Activated gamma-delta T cell treated with Interleukin-2 at 50 U/mL for 16 hours (primary cell): ENCODE results near the gene CELA1.
"Not testable (repeated sequence)": the region's sequence is repeated elsewhere in the genome, so short reads cannot be mapped to it uniquely, and the experiment has no call there.

Experiments used
- DNase-seq: peaks from one replicate; pipeline ENCODE4 v3.0.0-alpha.2; 2020

The CELA1 gene

DNA sequence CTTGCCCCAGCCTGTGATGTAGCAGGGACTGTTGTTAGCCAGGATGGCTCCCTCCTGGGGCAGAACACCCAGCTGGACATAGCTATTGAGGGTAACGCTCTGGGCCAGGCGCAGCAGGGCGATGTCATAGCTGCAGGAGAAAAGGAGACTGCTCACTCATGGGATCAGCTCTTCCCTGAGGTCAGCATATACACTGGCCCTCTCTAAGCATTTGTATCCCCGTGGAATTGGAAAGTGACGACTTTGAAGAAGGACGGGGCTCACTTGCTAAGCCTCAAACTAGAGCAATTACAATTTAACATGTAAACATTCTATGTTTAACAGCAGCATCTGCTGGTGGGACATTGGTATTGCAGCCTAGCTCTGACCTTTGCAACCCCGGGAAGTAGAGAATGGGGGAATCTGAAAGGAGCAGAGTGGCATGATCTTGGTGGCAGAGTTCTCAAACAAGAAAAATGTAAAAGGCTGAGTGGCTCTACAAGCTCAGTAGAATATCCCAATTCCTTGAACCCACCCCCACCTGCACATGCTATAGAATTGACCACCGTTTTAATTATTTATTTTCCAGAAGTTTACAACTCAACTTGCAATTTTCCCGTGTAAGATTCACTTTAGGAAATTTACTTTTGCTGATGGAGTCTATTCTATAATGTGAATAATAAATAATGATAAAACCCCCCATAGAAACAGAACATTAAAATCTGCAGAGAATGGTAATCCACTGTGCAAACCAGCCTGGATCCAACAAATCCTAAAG is 5.0 kb downstream of the CELA1 start:
- peak; percentile 73 for DNase-seq

DNA sequence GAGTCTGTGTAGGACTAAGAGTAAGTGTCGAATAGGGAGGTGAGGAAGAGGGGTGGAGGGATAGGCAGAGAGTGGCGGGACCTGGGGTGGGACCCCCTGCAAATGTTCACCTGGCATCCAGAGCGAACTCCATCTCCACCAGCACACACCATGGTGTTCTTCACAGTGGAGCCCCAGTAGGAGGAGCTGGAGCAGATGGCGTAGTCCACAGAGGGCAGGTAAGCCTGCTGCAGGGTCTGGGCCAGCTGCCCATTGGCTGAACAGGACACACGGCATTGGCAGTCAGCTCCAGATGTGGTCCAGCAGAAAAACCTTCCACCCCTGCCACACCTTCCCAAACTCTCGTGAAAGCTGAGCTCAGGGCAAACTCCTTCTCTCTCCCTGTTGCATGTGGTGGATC is 6.7 kb downstream of the CELA1 start:
- DNase-seq = no peak

DNA sequence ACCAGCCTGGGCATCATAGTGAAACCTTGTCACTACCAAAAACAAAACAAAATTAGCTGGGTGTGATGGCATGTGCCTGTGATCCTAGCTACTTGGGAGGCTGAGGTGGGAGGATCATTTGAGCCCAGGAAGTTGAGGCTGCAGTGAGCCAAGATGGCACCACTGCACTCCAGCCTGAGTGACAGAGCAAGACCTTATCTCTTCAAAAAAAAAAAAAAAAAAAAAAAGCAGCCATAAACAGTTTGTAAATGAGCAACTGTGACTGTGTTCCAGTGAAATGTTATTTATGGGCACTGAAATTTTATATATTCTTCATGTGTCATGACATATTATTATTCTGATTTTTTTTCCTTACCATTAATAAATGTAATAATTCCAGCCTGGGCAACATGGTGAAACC is 9.1 kb downstream of the CELA1 start:
- DNase-seq = not testable (repeated sequence)

DNA sequence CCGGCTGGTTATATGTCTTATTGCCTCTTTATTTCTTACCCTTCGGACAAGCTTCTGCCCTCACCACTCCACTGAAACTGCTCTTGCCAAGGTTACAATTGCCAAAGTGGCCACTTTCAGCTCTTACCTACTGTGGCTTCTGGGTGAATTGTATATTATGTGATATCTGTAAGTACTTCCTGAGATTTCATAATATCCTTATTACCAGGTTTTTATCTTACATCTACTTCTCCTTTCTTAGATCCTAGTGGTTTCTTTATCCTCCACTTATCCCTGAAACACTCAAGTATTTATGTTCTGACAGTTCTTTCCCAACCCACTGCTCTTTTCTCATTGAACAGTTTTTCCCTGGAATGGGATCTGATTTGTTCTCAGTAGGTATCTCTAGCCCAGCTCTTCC is 10.5 kb downstream of the CELA1 start:
- no peak for DNase-seq

DNA sequence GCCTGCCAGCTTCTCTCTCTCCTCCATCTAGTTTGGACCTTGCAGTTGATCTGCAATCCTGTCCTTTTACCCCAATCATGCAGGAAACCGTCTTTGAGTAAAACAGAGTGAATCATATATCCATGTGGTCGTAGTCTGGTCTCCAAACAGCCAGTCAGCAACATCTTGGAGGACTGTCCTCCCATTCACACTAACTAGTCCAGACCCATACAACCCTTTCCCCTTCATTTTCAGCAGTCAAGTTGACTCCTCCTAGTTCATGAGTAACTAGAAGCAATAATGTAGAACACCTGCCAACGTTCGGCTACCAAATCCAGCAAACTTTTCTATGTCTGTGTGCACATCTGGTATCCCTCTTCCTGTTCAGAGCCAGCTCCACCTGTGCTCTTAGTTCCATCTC is 11.7 kb downstream of the CELA1 start:
- no peak for DNase-seq

DNA sequence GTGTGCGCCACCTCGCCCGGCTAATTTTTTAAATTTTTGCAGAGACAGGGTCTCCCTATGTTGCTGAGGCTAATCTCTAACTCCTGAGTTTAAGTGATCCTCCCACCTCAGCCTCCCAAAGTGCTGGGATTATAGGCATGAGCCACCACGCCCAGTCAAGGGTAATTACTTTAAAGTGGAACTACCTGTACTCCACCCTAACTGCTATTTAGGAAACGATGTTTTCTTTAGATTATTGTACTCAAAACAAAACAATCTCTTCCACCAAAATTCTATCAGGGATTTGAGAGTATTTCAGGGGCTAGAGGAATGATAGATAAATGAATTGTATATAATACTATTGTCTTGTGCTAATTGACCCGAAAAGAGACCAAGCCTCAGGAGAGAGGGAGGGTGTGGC is 12.9 kb downstream of the CELA1 start:
- no peak for DNase-seq

DNA sequence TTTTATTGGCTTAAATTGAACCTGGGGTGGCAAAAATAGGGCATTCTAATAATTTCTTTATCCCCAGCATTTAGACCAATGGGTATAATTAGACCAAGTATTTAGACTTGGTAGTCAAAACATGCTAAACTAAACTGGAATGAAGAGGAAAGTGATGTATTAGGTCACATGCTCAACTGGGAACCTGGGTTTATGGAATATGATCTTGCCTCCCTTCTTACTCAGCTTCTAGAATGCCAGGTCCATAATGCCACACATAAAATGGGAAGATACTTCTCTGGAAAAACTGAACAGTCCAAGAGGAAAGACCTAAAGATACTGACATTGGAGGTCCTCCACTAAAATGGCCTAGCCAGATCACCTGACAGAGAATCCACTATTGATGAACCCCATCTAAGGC is 16.3 kb downstream of the CELA1 start:
- DNase-seq = no peak

DNA sequence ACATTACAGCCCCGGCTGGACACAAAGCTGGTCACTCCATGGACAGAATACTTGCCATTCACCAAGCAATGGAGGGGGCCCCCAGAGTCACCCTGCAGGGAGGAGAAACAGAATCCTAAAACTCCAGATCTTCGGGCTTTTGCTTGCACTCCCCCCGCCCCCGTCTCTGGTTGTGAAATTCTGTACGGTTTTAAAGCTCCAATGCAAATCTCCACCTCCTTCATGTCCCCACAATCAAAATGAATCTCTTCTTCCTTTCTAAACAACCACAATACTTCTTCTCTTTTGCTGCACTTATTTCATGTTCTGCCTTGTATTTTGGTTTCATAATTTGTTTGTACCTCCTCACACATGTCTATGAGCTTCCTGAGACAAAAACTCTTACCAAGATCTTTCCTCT is 16.7 kb downstream of the CELA1 start:
- no peak for DNase-seq

DNA sequence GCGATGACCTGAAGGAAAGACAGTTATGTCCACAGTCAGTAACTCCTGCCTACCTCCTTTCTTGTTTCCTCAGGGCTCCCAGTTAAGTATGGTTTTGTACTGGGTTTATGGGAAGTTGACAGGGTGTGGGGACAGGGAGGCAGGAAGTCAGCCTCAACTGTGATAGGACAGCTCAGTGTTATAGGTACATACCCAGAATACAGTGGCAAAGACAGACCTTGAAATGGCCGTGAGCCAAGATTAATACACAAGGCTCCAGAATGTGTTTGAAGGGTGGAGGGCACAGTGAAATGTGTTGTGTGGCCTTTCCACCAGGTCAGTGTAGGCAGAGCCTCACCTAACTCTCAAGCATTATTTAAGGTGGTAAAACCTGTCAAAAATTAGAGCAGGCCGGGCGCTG is 17.9 kb downstream of the CELA1 start:
- DNase-seq = no peak

DNA sequence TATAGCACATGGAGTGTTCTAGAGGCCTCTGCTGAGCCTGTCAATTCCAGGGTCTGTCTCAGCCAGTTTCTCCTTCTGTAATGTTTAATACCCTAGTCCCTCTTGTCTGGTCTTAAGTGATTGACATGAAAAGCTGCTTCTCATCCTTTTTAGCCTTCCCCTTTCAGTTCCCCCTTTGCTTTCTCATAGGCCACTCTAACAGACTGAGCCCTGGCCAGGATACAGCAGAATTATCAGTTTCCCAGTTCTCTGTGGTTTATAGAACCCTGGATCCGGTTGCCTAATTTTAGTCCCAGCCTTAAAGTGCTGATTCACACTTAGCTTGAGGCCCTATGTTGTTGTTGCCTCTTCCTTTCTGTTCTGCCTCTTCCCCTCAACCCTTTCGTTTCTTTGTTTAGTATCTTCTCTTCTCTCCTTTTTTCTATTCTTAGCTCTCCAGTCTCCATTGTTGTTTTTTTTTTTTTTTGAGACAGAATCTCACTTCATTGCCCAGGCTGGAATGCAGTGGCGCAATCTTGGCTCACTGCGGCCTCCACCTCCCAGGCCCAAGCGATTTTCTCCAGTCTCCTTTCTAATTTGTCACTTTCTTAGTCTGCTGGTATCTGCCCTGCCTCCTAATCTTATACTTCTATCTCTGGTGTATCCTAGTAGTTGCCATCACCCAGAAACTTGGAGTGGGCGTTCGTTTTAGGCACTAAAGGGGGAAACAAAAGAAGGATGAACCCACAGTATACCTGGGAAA is 19.6 kb downstream of the CELA1 start:
- DNase-seq = no peak

DNA sequence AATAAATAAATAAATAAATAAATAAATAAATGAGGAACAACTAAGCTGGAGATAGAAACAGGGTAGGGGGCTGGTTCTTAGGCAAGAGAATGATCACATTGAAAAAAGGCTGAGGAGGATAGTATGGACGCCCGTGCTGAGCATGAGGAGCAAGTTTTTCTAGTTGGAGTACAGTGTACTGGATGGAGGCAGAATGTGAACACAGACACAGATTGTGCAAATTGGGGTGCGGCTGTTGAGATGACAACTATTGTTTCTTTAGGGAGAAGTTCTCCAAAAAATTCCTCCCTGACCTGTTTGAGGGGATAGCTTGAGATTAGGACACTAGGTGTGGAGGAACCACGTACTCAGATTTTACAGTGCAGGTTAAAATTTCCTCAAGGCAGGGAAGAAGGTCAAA is 21.5 kb downstream of the CELA1 start:
- DNase-seq = no peak

DNA sequence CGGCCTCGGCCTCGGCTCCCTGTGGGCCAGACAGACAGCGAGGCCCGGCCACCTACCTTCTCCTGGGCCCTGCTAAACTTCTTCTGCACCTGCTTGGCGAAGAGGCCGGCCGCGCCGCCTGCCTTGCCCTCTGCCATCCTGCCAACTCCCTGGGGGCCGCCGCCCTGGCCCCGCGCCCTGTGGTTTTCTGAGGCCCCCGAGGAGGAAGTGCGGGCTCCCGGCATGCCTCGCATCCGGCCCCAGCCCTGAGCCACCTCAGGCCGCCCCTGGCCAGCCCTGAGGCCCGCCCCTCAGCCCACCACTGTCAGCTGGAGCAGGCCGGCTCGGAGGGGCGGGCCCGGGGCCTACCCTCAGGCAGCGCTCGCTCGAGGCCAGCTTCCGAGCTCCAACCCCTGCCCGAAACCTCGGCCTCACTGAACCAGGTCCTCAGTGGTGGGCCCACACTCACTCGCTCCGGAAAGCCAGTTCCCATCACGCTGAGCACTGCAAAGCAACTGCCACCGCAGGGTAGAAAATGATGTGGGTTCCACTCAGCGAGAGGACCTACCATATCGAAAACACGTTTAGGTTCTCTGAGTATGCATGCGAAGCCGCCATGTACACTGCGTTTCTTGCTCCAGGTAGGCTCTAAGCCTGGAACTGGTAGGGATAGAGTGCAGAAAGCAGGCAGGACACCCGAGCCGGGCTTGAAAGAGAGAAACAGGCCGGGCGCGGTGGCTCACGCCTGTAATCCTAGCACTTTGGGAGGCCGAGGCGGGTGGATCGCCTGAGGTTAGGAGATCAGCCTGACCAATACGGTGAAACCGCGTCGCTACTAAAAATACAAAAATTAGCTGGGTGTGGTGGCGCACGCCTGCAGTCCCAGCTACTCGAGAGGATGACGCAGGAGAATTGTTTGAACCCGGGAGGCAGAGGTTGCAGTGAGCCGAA is 22.2 kb downstream of the CELA1 start, which contains the start of gene BIN2:
Gene BIN2 (minus strand): TSS at position 209 of the 930 bp plus-strand sequence. CDS start 72 bp downstream, at position 137.
- DNase-seq = peak; percentile 82

DNA sequence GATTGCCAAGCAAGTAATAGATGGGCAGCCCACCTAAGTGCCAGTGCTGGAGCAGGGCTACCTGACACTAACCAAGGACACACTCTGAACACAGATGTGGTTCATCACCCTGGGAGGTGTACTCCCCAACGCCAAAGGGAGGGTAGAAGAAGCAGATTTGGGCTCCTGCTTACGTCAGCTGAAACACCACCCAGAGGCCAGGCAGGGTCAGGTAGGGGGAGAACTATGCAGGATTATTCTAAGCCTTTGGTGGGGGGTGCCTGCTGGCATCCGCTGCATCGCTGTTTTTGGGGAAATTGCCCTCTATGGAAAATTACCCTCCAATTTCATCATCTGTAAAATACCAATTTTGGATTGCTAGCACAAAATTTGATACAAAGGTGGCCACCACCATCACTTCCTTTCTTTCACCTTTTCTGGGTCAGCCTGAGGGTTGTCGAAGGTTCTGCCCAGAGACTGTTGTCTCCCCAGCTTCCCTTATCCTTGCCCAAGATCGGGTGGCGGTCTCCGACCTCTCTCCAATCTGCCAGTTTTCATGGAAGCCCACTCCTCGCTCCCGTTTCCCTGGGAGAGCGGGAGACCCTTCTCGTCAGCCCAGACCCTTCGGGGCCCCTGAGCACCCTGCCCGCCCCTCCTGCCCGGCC is 23.0 kb downstream of the CELA1 start:
- peak; percentile 53 for DNase-seq

DNA sequence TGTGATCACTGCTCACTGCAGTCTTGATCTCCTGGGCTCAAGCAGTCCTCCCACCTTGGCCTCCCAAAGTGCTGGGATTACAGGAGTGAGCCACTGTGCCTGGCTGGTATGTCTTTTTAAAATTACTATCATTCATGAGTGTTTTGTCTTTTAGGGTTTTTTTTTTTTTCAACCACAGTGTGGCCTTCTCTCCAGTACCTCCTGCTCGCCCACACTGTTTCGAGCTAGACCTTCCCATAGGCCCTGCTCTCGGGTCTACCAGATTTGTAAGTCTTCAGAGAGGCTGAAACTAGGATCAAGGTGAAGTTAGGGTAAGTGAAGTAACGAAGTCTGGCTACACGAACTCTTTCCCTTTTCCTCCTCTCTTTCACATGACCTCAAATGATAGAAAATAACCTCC is 24.0 kb downstream of the CELA1 start:
- DNase-seq = no peak

DNA sequence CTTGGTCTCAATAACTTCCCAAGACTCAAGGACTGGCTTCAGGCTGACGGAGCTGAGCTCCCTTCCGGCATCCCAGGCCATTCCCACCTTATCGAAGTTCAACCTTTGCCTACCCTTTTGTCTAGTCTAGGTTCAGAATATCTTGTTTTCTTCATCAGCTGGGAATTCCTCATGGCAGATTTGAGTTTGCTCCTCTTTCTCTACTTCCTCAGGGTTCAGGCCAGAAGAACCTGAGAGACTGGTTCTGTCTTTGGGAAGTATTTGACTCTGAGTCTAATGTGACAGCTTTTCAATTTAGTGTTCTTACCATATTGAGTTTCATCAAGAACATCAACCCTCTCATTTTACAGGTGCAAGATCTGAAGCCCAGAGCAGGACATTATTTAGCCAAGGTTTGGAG is 24.6 kb downstream of the CELA1 start:
- DNase-seq = no peak

DNA sequence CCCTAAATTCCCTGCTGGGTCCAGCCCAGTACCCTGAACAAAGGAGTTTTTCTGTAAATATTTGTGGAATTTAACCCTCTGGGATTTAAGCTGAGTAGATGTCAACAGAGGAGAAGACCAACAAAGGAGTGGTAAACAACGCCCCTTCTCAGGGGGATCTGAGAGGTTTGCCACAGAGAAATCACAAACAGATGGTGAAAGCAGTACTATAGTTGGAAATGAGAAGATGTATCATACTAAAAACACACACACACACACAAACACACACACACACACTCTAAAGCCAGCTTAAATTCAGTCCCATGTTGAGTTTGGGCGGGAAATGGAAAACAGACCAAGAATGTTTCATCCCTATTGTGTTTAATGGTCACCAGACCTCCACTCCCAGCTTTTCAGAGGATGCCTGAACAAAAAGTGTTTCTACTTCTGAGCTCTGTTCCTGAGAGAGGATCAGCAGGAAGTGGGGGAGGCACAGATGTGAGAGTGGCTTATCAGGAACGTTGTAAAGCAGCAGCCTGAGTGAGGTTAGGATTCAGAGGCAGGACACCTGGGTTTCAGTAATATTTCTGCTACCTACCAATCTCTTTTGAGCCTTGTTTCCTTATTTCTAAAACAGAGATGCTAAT is 25.7 kb downstream of the CELA1 start:
- peak; percentile 10 for DNase-seq

DNA sequence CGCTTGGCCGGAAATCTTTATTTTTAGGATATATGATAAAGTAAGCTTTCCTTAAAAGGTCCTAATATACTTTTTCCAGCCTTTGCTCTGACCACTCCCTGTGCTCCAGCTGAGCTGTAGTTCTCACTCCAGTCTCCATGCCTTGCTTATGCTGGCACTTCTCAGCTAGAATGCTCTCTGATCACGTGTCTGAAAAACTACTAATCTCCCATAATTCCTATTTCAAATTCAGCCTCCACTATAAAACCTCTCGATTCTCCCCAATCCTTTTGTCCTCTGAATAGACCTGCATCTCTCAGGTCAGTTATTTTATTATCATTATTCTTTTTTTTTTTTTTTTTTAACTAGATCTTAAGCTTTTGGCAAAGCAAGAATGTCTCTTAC is 26.2 kb downstream of the CELA1 start:
- DNase-seq = no peak

DNA sequence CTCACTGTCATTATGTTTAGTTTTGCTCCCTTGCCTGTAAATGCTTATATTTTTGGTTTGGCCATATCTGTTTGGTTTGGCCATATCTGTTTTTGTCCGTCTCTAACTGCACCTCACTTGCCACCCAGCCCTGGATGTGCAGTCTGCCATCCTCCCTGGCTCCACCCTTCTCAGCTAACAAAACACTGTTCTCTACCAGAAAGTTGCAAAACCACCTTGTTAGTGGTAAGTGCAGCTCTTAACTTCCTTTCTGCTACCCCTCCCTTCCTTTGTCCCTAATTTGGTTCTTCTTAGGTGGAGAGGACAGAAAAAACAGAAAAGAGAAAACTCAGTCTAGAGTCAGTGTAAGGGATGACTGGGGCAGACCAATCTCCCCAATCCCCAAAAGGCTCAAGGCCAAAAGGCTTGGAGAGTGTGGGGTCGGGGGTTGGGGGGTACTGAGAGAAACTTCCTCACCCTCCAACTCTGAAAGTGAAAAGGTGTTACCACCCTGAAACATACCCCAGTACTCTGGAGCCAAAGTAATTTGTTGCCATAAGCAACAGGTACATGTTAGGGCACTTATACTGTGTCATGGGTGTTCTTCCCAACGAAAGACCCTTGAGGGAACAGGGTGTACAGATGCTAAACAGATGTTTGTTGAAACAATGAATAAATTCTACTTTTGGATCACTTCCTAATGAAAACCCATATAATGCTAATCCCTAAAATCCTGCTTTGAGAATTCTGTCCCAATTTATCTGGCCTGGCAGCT is 27.5 kb downstream of the CELA1 start:
- DNase-seq = peak; percentile 61

DNA sequence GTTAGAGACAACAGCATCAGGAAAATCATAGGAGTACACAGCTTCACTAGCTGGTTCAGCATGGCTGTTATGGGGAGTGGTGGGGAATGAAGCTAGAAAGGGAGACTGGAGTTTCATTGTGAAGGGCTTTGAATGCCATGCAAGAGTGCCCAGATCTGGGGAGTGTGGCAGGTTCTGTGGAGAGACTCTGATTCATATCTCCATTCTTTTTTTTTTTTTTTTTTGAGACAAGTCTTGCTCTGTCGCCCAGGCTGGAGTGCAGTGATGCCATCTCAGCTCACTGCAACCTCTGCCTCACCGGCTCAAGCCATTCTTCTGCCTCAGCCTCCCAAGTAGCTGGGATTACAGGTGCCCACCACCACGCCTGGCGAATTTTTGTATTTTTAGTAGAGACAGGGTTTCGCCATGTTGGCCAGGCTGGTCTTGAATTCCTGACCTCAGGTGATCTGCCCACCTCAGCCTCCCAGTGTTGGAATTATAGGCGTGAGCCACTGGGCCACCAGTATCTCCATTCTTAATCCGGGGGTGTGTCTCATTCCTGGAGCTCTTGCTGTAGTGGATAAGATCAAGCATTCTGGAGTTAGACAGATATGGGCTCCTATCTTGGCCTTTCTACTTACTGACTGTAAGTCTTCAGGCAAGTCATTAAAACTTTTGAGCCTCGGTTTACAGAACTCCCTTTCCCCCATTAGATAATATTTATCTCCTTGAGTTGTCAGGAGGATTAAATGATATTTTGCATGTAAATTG is 28.2 kb downstream of the CELA1 start:
- not testable (repeated sequence) for DNase-seq

DNA sequence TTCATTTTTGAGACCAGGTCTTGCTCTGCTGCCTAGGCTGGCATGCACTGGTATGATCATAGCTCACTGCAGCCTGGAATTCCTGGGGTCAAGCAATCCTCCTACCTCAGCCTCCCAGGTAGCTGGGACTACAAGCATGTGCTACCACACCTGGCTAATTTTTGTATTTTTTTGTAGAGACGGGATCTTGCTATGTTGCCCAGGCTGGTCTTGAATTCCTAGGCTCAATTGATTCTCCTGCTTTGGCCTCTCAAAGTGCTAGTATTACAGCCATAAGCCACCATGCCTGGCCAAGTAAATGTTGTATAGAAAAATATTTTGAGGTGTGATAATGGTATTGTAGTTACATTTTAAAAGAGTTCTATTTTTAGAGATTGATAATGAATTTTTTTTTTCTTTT is 35.1 kb downstream of the CELA1 start:
- DNase-seq = no peak
